Endothelial cell of umbilical vein (primary cell): ENCODE data around the gene GARS1. TPM values are rescaled to one million over a fixed set of nuclear protein-coding genes. Genes with fewer than 3 reads are reported as not detected.
A peak's percentile ranks its signal among the peaks of the same experiment; 100 is the strongest.

Experiments used
- BruUV-seq: library from RNA; stranded (reverse); fragments of 400-500 nt; replicated peaks from 2 replicates; lab custom pipeline; 2021; lab: Mats Ljungman, UMichigan
- CTCF ChIA-PET: fragments of 300-600, 350-600 bp; sonication (Branson Sonifier 250); formaldehyde crosslinking; loops from one replicate; lab custom pipeline; 2021; ENCODE audit warnings: antibody characterized with exemption, inconsistent platforms; lab: Charles Lee
- POLR2A ChIA-PET: fragments of 300-600, 350-600 bp; sonication (Branson Sonifier 250); formaldehyde crosslinking; loops from one replicate; lab custom pipeline; 2021; ENCODE audit warnings: antibody characterized with exemption, inconsistent platforms; lab: Charles Lee
- DNase-seq: peaks from one replicate; pipeline ENCODE4 v3.0.0-alpha.2; 2011; ENCODE audit warnings: low read depth, low spot score
- FAIRE-seq: peaks from 2 replicates; lab custom pipeline; 2011; peaks lifted over from hg19 to GRCh38; lab: Jason Lieb, UNC
- H2AFZ ChIP-seq: 2 replicates; pipeline ENCODE4 v1.6.0; 2012; ENCODE audit warnings: low read depth, low read length, control low read depth, inconsistent platforms
- H3K27ac ChIP-seq: 2 replicates; pipeline ENCODE4 v1.5.1; 2011; ENCODE audit warnings: low read depth, mild to moderate bottlenecking, control low read depth, low read length, moderate library complexity; ENCODE audit not compliant: insufficient read depth
- H3K27me3 ChIP-seq, 2 experiments: 2 replicates each; pipeline versions ENCODE4 v1.6.0 to v1.6.1; 2011; ENCODE audit warnings: low read length in 2 of 2, mixed read lengths in 1 of 2; ENCODE audit not compliant: control insufficient read depth in 2 of 2, insufficient read depth in 2 of 2
- H3K36me3 ChIP-seq, 2 experiments: 2 replicates in 1 of 2; 3 replicates in 1 of 2; pipeline ENCODE4 v1.5.1; 2011; ENCODE audit warnings: low read length in 2 of 2, mild to moderate bottlenecking in 1 of 2, moderate library complexity in 1 of 2; ENCODE audit not compliant: control insufficient read depth in 2 of 2, insufficient read depth in 2 of 2; ENCODE audit errors: extremely low read depth in 1 of 2
- H3K4me1 ChIP-seq: 3 replicates; pipeline ENCODE4 v1.5.1; 2011; ENCODE audit warnings: mild to moderate bottlenecking, low read length; ENCODE audit not compliant: control insufficient read depth, insufficient read depth; ENCODE audit errors: extremely low read depth
- H3K4me2 ChIP-seq: 2 replicates; pipeline ENCODE4 v1.6.1; 2011; ENCODE audit warnings: low read length, control low read depth, mixed read lengths; ENCODE audit not compliant: insufficient read depth
- H3K4me3 ChIP-seq, 3 experiments: fragments of 200-600 bp in 1 of 3; sonication (generic), shearing (Covaris generic) in 1 of 3; replicated peaks in 1 of 3; 2 replicates each; pipeline ENCODE4 v1.5.1; 2011 to 2016; ENCODE audit warnings: control low read depth in 3 of 3, low read length in 3 of 3, mild to moderate bottlenecking in 2 of 3, inconsistent platforms in 1 of 3, low read depth in 1 of 3, moderate library complexity in 1 of 3; ENCODE audit not compliant: insufficient read depth in 1 of 3
- H3K79me2 ChIP-seq: 2 replicates; pipeline ENCODE4 v1.6.0; 2012; ENCODE audit warnings: low read length, inconsistent platforms; ENCODE audit not compliant: control insufficient read depth, insufficient read depth
- H3K9ac ChIP-seq: replicated peaks from 2 replicates; pipeline ENCODE3; 2011; ENCODE audit warnings: low read length, control low read depth; ENCODE audit not compliant: insufficient read depth; ENCODE audit errors: extremely low read depth
- H3K9me1 ChIP-seq: replicated peaks from 3 replicates; pipeline ENCODE4 v1.6.0; 2011; ENCODE audit warnings: mild to moderate bottlenecking, low read length; ENCODE audit not compliant: control insufficient read depth, insufficient read depth; ENCODE audit errors: extremely low read depth
- H3K9me3 ChIP-seq: replicated peaks from 2 replicates; pipeline ENCODE4 v1.5.1; 2012; ENCODE audit warnings: low read length, inconsistent platforms; ENCODE audit not compliant: control insufficient read depth, insufficient read depth
- H4K20me1 ChIP-seq: replicated peaks from 2 replicates; pipeline ENCODE3; 2011; ENCODE audit warnings: mild to moderate bottlenecking, low read length; ENCODE audit not compliant: control insufficient read depth, insufficient read depth; ENCODE audit errors: extremely low read depth
- EZH2 ChIP-seq: IDR thresholded peaks from 2 replicates; pipeline ENCODE4 v1.6.1; 2012; ENCODE audit warnings: borderline replicate concordance, low read depth, mild to moderate bottlenecking, moderate library complexity, low read length, inconsistent platforms; ENCODE audit not compliant: severe bottlenecking
- FOS ChIP-seq: IDR thresholded peaks from 2 replicates; pipeline ENCODE4 v1.6.1; 2011; ENCODE audit warnings: mild to moderate bottlenecking, low read length, moderate library complexity, borderline replicate concordance; ENCODE audit not compliant: insufficient read depth
- GATA2 ChIP-seq: IDR thresholded peaks from 2 replicates; pipeline ENCODE4 v1.7.0; 2011; ENCODE audit warnings: low read depth, mild to moderate bottlenecking, moderate library complexity, mixed read lengths, low read length; ENCODE audit not compliant: insufficient read length, insufficient read depth
- JUN ChIP-seq: IDR thresholded peaks from 2 replicates; pipeline ENCODE4 v1.6.1; 2011; ENCODE audit warnings: borderline replicate concordance, low read depth; ENCODE audit not compliant: insufficient read length, insufficient read depth
- MYC ChIP-seq: IDR thresholded peaks from one replicate; pipeline ENCODE4 v1.6.1; 2011; ENCODE audit warnings: mild to moderate bottlenecking, low read depth, low read length
- POLR2A ChIP-seq: IDR thresholded peaks from 2 replicates; pipeline ENCODE4 v1.6.1; 2012; ENCODE audit warnings: low read depth, mild to moderate bottlenecking, control low read depth, low read length
- dilution Hi-C: fragments of 300-500 bp; cut with MboI; formaldehyde crosslinking; loops from one replicate; pipeline ENCODE4 v1.15.0; 2019; ENCODE audit warnings: low sequenced_read_pairs; ENCODE audit not compliant: extremely low pct_ligation_motif_present
- intact Hi-C: fragments of 100-400 bp; cut with micrococcal nuclease; formaldehyde crosslinking; loops from one replicate; pipeline ENCODE4 v1.10.0; 2022
- polyA plus RNA-seq, 4 experiments: library from polyadenylated mRNA; depleted of rRNA in 3 of 4; stranded (reverse) in 3 of 4; unstranded in 1 of 4; fragments of >200 nt; gene quantifications; 2 replicates each; pipeline versions ENCODE4 v1.2.1 to v1.2.3, GENCODE V29; 2011 to 2012; ENCODE audit warnings: missing spikeins in 1 of 4
- total RNA-seq: library from RNA; stranded (reverse); gene quantifications from 2 replicates; pipeline ENCODE4 v1.2.3, GENCODE V29; 2021
- TF ChIP-seq, protein P1 (sequence below), 2 donors: IDR thresholded peaks; 1 replicate in 1 of 2; 2 replicates in 1 of 2; pipeline ENCODE4 v1.5.1; 2011; ENCODE audit warnings: low read length in 2 of 2, mild to moderate bottlenecking in 2 of 2, moderate library complexity in 2 of 2, control low read depth in 1 of 2, inconsistent platforms in 1 of 2, low read depth in 1 of 2; ENCODE audit not compliant: insufficient read depth in 1 of 2; ENCODE audit errors: extremely low read depth in 1 of 2

The GARS1 gene
- total and polyA plus RNA-seq, 2 donors (not counting 3 experiments of a cell fraction or from before 2014, with no cell fraction given): 194 to 295 TPM

DNA sequence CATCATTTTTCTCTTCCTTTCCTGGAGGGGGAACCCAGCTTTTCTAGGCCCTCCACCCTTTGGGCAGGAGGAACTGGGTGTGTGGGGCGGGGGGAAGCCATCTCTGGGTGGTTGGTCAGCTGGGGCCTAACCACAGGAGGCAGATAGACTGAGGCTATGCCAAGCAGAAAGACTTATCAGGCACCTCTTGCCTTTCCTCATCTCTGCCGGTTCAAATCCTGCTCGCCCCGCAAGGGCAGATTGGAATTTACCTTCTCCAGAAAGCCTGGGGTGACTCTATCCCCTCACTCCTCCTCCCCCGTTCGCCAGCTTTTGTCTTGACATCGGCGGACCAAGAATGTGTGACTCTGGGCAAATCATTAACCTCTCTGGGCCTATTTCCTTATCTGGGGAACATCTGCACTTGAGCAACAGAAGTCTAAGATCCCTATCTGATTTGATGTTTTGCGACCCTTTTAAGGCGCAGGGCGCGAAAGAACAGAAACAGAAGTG, 584 bp upstream of the GARS1 start:
- intact Hi-C loops (loop anchor here (1.0 kb wide), 1 partner anchor 46 kb away; no protein-coding TSS in a partner anchor), dilution Hi-C loops (no loop called here)
- Histone ChIP-seq H3K79me2 (peaks cover 50% of the 10 kb centered on the region), H3K27me3 (no peaks in the 10 kb centered on the region), H3K4me3 (peak overlapping the region; percentile 53 to 96 (median 57)), H2AFZ (peak overlapping the region; percentile 80), H3K36me3 (no peaks in the 10 kb centered on the region), H3K27ac (peak overlapping the region; percentile 84), H3K4me1 (peaks cover 21% of the 10 kb centered on the region), H3K9me1 (no peaks in the 10 kb centered on the region), H3K4me2 (peak overlapping the region; percentile 75), H3K9ac (peak overlapping the region; percentile 93), H4K20me1 (no peaks in the 10 kb centered on the region), H3K9me3 (no peaks in the 10 kb centered on the region)
- ChIA-PET CTCF (interaction anchor here (1.0 to 2.1 kb wide), 2 partner anchors 10 to 30 kb away, joined by 3 to 8 read pairs; no protein-coding TSS in a partner anchor), POLR2A (no interaction called here)
- DNase-seq (no peak), FAIRE-seq (no peak)
- no peak for TF ChIP-seq EZH2
- no peak for TF ChIP-seq POLR2A
- TF ChIP-seq JUN: no peak
- TF ChIP-seq GATA2: peak; percentile 56
- TF ChIP-seq, protein P1, sequence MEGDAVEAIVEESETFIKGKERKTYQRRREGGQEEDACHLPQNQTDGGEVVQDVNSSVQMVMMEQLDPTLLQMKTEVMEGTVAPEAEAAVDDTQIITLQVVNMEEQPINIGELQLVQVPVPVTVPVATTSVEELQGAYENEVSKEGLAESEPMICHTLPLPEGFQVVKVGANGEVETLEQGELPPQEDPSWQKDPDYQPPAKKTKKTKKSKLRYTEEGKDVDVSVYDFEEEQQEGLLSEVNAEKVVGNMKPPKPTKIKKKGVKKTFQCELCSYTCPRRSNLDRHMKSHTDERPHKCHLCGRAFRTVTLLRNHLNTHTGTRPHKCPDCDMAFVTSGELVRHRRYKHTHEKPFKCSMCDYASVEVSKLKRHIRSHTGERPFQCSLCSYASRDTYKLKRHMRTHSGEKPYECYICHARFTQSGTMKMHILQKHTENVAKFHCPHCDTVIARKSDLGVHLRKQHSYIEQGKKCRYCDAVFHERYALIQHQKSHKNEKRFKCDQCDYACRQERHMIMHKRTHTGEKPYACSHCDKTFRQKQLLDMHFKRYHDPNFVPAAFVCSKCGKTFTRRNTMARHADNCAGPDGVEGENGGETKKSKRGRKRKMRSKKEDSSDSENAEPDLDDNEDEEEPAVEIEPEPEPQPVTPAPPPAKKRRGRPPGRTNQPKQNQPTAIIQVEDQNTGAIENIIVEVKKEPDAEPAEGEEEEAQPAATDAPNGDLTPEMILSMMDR (IDR thresholded peaks at IDR 0.05; ENCODE audit: extremely low read depth in 1 of 2, insufficient read depth in 1 of 2, low read depth in 1 of 2, low read length in 2 of 2): no peak
- no peak for TF ChIP-seq FOS
- TF ChIP-seq MYC: no peak
- BruUV-seq: TSS peak; percentile 83
